ENCODE data around the gene VTCN1.
"Not testable (repeated sequence)": the region's sequence is repeated elsewhere in the genome, so short reads cannot be mapped to it uniquely, and the experiment has no call there.

The VTCN1 gene, protein sequence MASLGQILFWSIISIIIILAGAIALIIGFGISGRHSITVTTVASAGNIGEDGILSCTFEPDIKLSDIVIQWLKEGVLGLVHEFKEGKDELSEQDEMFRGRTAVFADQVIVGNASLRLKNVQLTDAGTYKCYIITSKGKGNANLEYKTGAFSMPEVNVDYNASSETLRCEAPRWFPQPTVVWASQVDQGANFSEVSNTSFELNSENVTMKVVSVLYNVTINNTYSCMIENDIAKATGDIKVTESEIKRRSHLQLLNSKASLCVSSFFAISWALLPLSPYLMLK

DNA sequence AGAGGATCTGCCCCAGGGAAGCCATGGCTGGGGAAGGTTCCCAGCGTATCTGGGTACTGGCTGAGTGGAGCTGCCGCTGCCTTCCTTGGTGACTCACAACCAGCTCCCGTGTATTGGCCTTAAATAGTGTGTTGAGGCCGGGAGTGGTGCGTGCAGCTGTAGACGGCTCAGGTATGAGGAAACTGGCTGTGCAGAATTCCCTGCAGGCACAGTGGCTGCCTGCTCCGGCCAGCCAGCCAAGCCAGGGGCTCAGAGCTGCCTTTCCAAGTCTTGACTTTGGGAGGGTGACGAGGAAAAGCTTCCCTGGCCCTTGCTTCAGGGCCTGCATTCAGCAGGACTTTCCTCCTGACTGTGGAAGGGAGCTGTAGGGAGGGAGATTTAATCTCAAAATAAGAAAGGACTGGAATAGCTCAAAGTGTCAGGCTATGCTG is at the start of gene VTCN1:
TSS of gene VTCN1 (minus strand) at position 97 of the 431 bp plus-strand sequence. CDS start at position 25, 72 bp downstream.
- no peak for DNase-seq

DNA sequence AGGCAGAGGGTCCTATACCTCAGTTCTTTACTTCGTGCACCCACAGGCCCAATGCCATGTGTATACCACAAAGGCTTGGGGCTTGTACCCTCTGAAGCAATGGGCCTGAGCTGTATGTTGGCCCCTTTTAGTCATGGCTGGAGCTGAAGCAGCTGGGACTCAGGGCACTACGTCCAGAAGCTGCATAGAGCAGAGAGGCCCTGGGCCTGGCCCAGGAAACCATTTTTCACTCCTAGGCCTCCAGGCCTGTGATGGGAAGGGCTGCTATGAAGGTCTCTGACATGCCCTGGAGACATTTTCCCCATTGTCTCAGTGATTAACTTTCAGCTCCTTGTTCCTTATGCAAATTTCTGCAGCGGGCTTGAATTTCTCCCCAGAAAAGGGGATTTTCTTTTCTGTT is 48.1 kb upstream of the VTCN1 start:
- DNase-seq = no peak

DNA sequence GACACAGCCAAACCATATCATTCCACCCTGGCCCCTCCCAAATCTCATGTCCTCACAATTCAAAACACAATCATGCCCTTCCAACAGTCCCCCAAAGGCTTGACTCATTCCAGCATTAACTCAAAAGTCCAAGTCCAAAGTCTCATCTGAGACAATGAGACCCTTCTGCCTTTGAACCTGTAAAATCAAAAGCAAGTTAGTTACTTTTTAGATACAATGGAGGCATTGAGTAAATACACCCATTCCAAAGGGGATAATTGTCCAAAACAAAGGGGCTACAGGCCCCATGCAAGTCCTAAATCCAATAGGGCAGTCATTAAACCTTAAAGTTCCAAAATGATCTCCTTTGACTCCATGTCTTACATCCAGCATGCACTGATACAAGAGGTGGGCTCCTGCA is 47.3 kb upstream of the VTCN1 start:
- not testable (repeated sequence) for DNase-seq

DNA sequence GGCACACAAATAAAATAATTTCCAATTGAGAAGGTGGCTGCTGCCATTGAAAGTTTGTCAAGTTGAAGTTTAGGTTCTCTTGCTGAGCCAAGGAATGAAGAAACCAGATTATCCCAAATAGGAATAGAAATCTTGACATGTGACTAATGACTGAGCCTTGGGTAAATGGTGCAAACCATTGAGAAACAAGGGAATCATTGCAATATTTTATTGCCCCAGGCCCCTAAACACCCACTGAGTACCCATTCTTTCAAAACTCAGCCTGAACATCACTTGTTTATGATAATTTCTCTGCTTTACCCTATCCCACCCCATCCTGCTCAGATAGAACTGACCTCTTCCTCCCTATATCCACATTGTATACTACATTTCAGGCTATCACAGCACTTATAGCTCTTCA is 46.6 kb upstream of the VTCN1 start:
- DNase-seq = no peak

DNA sequence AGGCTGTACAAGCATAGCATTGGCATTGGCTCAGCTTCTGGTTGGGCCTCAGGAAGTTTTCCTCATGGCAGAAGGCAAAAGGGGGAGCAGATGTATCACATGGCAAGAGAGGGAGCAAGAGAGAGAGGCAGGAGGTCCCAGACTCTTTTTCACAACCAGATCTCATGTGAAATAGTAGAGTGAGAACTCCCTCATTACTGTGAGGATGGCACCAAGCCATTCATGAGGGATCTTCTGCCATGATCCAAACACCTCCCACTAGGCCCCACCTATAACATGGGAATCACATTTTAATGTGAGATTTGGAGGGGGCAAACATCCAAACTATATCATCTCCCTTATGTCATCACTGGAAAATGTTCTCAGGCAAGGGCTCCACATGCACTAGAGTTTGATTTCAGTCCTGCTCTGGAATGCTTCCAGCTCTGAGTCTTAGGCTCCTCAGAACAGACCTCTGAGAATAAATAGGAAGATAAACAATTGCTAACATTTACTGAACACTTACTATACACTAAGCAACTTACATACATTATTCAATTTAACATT is 39.4 kb upstream of the VTCN1 start:
- DNase-seq = no peak

DNA sequence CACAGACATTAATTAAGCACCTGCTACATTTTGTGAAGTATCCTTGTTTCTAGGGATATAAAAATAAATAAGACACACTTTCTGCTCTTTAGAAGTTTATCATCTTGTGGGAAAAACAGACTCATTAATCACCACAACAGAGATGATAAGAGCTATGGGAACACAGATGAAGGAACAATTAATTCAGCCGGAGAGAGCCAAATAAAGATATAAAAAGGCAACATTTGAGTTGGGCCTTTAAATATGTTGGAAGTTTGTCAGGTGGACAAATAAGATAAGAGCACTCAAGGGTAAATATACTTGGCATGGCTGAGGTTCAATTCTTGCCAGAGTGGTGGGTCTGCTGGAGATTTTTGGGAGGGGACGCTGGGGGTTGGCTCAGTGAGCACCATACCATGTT is 34.2 kb upstream of the VTCN1 start:
- DNase-seq = no peak

DNA sequence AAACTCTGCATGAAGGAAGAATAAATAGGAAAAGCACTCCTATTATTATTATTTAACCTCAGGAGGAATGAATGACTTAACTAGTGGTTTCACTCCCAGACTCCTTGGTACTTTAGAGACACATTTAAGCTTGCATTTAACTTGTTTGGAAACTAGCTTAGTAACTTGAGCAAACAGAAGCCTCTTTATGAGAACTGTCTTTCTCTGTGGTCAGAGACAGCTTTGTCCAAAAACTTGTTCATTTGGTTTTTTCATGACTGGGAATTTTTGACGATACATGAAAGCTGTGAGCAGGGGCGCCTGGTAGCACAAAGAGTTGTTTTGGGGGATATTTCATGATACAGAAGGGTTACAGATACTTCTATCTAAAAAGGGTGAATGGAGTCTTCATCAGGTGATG is 33.6 kb upstream of the VTCN1 start:
- DNase-seq = no peak

DNA sequence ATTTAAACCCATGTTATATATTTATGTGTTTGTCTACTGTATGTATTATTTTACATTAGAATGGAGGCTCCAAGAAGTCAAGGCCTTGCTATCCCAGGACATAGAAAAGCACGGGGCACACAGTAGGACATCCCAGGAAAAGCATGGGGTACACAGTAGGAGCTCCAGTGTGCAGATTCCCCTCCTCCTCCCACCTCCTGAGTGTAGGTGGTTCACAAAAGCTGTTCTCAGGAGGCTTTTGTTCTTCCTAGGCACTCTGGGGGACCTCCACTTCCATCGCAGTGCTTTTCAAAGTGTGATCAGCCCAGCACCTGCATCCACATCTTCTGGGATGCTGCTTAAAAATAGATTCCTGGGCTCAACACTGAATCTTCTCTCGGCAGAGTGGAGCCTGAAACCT is 30.8 kb upstream of the VTCN1 start:
- DNase-seq = no peak

DNA sequence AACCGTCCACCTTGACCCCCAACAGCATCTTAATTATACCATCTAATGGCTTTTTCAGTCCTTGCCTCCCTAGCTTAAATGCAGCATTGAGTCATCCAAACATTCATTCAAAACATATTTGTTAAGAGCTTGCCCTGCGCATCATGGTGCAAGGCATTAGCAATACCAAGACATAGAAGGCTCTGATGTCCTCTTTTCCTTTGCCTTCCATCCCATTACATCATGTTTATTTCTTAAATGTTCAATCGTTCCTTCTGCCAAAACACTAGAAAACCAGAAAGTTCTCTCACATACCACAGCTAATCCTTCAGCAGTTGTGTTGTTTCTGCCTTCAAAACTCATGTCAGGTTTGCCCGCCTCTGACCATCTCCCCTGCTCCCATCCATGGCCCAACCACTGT is 29.8 kb upstream of the VTCN1 start:
- DNase-seq = no peak

DNA sequence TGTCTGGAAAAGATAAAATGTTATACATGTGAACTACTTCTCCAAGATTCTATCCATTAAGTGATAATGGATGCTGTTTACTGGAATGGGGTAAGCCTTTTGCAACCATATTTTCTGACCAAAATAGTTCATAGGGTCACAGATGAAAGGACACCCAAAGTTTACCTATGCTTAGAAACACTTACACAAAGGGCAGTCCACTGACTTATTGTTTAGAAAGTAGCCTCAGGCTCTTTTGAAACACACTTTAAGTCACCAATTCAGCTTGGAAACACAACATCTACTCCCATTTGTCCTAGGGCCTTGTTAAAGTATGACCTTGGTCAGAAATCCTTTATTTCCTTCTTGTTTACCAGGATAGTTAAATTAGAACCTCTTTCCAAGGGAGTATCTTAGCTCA is 28.7 kb upstream of the VTCN1 start:
- no peak for DNase-seq

DNA sequence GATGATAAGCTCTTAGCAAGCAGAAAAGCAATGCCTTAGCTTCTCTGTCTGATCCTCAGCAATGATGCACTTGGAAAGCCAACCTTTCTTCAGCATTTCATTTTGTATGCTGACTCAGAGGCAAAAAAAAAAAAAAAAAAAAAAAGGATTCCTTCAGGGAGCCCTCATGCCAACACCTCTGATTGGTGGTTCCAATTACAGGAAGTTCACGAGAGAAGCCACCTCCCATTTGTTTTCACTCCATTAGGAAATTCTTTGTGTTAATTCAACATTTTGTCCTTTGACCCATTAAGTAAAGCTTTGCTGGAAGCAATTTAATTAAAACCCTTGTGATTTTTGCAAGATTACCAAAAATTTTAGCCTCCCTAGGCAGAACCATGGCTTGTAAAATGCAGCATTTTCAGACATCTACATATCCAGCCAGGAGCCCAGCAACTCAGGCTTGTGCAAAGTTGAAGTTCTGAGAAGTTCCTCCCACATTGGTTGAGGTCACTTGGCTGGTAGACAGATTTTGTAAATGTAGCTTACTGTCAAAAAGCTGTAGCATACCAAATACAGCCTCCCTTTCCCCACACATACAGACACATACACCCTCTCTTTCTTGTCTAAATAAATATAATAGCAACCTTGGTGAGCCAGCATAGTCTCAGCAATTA is 27.1 kb upstream of the VTCN1 start:
- DNase-seq = no peak

DNA sequence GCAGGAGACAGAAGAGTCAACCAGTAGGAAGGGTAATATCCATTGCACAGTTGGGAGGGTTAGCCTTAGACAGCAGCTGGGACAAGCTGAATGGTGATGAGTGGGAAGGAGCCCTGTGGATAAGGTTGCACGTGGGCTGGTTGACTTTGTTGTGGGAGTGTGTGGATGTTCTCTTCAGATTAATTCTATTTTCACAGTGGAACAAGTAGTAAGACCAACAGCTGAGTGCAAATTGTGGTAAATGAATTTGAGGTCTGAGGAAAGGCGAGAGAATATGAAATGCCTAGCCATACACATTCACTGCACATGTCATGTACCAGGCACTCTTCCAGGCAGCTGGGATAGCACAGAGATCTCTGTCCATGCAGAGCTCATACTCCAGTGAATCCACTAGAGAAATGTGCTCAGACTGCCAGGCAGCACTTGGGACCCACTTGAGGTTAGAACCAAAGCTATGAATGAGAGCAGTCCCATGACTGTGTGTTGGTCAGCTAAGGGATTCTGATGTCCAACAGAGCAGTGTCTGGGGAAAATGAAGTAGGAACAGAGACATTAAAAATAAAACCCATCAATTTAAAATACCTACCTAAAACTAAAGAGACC is 25.2 kb upstream of the VTCN1 start:
- no peak for DNase-seq

DNA sequence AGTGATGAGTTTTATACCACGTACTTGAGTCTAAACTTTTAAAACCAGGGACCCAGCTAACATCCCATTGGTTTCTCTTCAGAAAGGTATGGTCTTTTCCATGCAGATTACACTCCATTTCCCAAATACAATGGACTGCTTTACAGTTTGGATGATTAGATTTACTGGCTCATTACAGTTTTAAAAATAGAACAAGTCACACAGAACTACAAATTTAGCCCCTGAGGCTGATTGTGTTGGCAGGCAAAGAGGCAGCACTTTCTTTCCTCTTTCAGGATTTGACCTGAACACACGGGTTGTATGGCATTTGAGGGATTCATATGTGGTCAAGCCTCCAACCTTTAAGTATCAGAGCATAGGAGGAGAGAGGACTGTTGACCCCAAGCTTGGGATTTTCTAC is 21.8 kb upstream of the VTCN1 start:
- no peak for DNase-seq

DNA sequence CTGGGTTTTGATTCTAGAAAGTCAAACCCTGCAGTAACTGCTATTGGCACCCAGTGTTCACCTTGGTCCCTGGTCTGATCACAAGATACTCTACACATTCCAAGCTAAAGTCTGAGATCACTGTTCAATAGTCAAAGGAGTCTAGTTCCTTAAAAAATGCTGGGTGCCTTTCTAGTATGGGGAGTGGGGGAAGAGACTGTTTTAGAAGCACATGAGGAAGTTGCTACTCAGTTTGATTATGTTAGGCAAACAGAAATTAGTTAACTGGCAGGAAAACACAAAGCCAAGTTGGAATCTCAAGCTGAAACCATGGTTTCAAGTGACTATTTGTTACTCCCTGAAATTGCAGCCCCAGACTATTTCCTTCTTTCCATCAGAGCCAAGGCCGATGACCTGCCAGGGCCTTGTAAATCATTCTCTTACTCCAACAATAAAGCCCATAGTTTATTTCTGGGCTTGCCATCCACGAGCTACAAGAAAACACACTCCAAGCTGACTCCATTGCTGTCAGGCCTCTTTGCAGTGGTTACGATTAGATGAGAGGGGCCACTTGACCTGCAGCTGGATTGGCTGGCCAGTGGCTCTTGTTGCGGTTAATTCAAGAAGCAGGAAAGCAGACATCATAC is 21.1 kb upstream of the VTCN1 start:
- no peak for DNase-seq

DNA sequence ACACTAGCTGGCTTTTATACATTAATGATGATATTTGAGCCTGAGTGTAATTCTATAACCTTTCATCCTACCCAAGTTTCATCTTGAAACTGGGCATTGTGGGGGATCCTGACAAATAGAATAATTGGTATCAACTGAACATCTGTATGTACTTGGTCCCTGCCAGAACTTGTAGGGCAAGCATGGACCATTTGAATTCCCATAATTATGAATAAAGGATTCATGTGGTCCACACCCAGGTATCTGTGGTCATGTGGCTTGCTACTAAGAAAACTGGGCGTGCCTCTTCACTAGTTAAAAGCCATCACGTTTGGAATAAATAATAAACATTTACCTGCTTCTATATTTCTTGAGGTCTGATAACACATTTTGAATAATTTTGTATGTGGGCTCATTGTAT is 20.6 kb upstream of the VTCN1 start:
- no peak for DNase-seq

DNA sequence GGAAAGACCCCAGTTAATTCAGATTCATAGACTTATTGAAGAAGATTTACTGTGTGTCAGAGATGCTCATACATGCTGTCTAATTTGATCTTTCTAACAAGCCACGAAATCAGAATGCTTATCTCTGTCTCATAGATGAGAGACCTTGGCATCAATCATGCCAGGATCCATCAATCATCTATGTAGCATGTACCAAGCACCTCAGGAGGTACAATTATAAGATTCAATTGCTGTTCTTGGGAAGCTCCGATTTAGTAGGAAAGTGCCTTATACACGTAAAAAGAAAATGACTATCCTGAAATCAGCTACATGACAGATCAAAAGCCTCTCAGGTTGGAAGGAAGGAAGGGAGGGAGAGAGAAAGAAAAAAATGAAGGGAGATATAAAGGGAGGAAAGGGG is 18.5 kb upstream of the VTCN1 start:
- no peak for DNase-seq

DNA sequence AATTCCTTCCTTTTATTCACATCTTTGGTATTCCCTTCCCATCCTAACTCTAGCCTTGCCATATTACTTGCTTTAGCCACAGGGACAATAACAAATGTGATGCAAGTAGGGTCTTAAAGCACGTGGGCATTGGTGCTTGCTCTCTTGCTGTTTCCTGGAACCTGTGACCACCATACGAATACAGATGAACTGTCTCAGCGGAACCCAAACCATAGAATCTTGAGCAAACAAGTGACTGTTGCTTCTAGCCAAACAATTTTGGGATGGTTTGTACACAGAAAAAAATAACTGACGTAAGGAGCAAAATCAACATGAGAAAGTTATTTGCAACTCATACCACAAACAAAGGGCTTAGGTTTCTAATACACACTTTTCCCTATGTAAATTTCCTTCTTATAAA is 15.2 kb upstream of the VTCN1 start:
- DNase-seq = no peak

DNA sequence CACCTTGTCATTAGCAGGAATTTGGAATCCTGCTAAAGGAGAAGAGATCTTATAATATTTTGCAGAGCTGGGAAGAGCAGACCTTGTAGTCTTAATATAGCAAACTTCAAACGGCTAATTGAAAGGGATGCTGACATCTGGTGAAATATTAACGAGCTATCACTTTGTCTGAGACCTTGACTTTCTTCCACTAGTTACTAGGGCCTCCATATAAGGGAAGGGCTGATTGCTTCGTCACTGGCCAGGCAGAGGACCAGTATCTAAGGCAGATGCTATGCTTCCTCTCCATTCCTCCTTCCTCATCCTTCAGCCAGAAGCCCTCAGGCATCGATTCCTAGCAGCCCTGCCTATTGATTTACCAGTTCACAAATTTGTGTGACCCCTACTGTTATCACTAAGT is 6.0 kb upstream of the VTCN1 start:
- no peak for DNase-seq

DNA sequence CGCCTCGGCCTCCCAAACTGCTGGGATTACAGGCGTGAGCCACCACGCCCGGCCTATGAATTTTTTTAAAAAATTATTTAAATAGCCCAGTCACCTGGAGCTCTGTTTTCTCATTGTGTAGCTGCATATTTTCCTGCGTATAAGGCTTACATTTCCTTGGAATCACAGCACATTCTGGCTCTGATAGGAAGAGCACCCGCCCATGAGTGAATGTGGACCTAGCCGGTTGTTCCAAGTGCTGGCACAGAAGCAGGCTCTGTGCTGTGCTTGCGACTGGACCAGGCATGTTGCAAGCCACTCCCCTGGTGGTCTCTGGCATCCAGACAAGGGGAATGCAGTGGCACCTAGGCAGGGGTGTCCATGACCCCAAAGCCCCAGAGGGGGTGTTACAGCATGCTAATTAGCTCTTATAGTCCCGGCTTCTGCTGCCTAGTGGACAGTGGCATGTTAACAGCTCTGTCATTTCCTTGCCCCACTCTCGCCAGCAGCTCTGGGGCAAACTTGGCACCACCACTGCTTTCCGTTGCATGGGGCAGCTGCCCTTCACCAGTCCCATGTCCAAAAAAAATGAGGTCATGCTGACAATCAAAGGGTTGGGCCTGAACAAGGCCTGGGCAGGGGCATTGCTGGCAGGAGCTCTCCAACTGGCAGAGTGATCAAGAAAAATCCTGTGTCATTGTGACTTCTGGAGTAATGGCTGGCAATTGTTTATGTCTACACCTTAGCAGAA is 5.2 kb upstream of the VTCN1 start:
- DNase-seq = no peak

DNA sequence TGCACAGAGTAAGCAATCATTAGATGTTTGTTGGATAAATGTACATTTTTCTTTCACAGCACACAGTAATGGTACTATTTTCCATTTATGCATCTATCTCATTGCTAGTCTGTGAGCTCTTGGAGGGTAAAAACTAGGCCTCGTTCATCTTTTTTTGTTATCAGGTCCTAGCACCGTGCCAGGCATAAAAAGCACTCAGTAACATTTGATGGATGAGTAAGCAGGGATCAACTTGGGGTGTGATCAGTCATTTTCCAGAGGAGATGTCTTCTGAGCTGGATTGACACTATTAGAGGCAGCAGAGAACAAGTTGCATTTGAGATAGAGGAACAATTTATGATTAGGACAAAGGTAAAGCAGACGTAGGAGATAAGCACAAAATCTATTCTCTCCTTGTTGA is 4.3 kb upstream of the VTCN1 start:
- no peak for DNase-seq

DNA sequence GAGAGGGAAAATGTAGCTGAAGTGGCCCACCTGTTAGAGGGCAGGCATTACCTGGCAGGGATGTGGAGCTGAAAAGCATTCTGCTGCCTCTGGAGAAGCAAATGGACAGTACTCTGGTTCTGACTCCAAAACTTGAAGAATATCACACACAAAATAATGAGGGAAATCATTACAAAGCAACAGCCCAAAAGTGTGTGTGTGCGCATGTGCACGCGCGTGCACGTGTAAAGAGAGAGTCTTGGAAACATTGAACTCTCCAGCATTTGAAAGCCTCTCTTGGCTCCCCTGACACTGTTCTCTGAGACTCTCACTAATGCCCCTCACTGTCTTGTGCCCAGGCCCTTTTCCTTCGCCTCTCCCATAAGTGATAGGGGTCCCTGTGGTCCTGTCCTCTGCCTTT is 2.3 kb upstream of the VTCN1 start:
- DNase-seq = no peak

DNA sequence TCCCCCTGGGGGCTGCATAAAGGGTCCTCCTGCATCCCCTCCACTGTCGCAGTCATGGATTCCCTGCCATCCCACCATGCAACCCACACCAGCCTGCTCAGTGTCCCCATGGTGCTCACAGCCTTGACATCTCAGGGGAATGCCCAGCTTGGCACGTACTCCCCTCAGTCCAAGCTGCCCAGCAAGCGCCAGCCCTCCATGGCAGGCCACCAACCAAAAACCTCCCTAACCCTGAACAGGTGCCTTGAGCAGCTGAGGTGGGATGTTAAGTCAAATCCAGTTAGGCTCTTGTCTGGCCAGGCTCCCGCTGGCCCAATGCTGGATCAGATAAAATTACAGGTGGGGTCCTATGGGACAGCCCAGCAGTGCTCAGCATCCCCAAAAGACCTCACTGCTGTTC is 341 bp downstream of the VTCN1 start:
- no peak for DNase-seq

DNA sequence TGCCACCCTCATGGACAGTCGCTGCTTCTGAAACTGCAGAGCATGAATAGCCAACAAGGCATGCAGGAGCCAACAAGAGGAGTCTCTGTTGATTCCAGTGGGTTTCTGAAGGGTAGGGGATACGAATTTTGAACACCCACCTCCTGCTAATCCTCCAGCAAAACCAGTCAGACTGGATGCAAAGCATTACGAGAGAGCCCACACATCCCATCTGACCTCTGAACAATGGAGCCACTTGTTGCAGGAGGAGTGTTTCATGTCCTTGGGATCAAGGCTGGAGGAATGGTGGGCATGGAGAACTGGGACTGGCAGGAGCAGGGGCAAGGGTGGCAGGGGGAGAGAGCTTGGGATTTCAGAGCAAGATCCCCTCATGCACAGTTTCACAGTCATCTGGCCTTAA is 1.6 kb downstream of the VTCN1 start:
- DNase-seq = no peak

Data from activated T-cell treated with anti-CD3 and anti-CD28 coated beads, Interleukin-2, amount 50 U/mL, for 1 hour (primary cell).